ENCODE results near the gene ABHD16B.
"Not testable (repeated sequence)": the region's sequence is repeated elsewhere in the genome, so short reads cannot be mapped to it uniquely, and the experiment has no call there.

The ABHD16B gene

GRCh38 chr20:63835021-63835858 is 26.1 kb upstream of the ABHD16B start:
- DNase-seq: peak; percentile 93

GRCh38 chr20:63836458-63837344 is 24.6 kb upstream of the ABHD16B start:
- DNase-seq: no peak

GRCh38 chr20:63837479-63837878 is 23.8 kb upstream of the ABHD16B start:
- no peak for DNase-seq

GRCh38 chr20:63839620-63840019 is 21.7 kb upstream of the ABHD16B start:
- DNase-seq: no peak

GRCh38 chr20:63840405-63840828 is 20.9 kb upstream of the ABHD16B start:
- no peak for DNase-seq

GRCh38 chr20:63842258-63842657 is 19.0 kb upstream of the ABHD16B start:
- no peak for DNase-seq

GRCh38 chr20:63843222-63843621 is 18.1 kb upstream of the ABHD16B start:
- DNase-seq: peak; percentile 43

- no peak for DNase-seq
These were observed 17.5 kb upstream of the ABHD16B start for GRCh38 chr20:63843778-63844177.

GRCh38 chr20:63844511-63844991 is 16.7 kb upstream of the ABHD16B start:
- DNase-seq: no peak

- DNase-seq: no peak
These were observed 15.0 kb upstream of the ABHD16B start for GRCh38 chr20:63846128-63846771.

GRCh38 chr20:63846888-63847236 is 14.4 kb upstream of the ABHD16B start:
- no peak for DNase-seq

- no peak for DNase-seq
These were observed 13.9 kb upstream of the ABHD16B start for GRCh38 chr20:63847237-63848002.

GRCh38 chr20:63848003-63848911 is 13.0 kb upstream of the ABHD16B start:
- DNase-seq: no peak

- DNase-seq: no peak
These were observed 10.4 kb upstream of the ABHD16B start for GRCh38 chr20:63850689-63851547.

- DNase-seq: not testable (repeated sequence)
These were observed 9.8 kb upstream of the ABHD16B start for GRCh38 chr20:63851548-63851943.

- not testable (repeated sequence) for DNase-seq
These were observed 7.6 kb upstream of the ABHD16B start for GRCh38 chr20:63853733-63854068.

- DNase-seq: no peak
These were observed 7.1 kb upstream of the ABHD16B start for GRCh38 chr20:63854069-63854765.

- no peak for DNase-seq
These were observed 6.4 kb upstream of the ABHD16B start for GRCh38 chr20:63854766-63855362.

GRCh38 chr20:63855363-63856097 is 5.8 kb upstream of the ABHD16B start:
- DNase-seq: no peak

Data from DMS53 (cell line).